ENCODE results near the gene RBM38. TPM values are rescaled to one million over a fixed set of nuclear protein-coding genes. Genes with fewer than 3 reads are reported as not detected.

The RBM38 gene
- 18.8 and 22.9 TPM in 2 replicates for total RNA-seq

GRCh38 chr20:57390604-57391438 lies at the start of gene RBM38:
RBM38 (plus strand) TSS chr20:57391396; CDS start chr20:57391582, 186 bp downstream.

DNA sequence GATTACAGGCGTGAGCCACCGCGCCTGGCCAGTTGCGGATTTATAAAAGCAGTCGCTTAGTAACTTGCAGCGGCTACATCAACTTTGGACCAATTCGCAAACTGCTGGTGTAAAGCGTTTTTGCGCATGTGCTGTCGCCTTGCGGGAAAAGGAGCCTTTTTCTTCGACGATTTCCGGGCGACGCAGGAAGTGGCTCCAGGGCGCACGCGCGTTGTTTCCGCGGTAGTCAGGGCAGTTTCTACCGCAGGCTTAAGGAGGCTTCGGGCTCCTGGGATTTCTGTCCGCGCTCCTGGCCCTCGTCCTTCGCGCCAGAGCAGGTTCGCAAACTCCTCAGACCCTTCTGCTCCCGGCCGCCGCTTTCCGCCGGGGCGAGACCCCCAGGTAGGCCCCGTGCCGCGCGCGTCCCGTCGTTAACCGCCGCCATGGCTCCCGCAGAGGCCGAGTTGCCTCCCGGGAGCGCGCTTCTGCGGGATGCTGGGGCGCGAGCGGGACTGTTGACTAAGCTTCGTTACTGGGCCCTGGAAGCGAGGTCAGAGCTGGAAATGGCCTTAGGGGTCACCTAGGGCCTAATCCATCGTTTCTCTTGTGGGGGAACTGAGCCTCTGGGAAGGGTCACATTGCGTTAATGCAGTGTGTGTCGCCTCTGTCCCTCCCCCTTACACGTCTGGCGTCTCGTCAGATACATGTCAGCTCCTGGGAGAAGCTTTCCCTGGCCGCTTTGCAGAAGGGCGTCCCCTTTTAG lies 40.0 kb upstream of the RBM38 start, which contains the start of gene RAE1:
RAE1 (plus strand) TSS at position 214 of the 742 bp plus-strand sequence. CDS start 2,784 bp downstream, outside the sequence.

Other genes starting within 250 kb of the RBM38 start
- gene BMP7, start 124.8 kb upstream of the RBM38 start, total RNA-seq: not detected in 2 replicates
- gene SPO11, start 61.6 kb upstream of the RBM38 start, total RNA-seq: not detected in 2 replicates
- gene RAE1, start 40.1 kb upstream of the RBM38 start, total RNA-seq: 27.7 TPM in 2 replicates
- under 0.01 TPM in 1 of 2 replicates, not detected in the other for gene CTCFL, start 133.7 kb downstream of the RBM38 start, total RNA-seq
- gene PCK1, start 169.7 kb downstream of the RBM38 start, total RNA-seq: not detected in 2 replicates
- gene ZBP1, start 229.0 kb downstream of the RBM38 start, total RNA-seq: not detected in 2 replicates